ENCODE data around the gene EEF1AKMT2. TPM values are rescaled to one million over a fixed set of nuclear protein-coding genes. Genes with fewer than 3 reads are reported as not detected.

EEF1AKMT2 gene
- total and polyA plus RNA-seq, 2 of the 13 experiments (the other 11 are each of a cell fraction or from before 2014, with no cell fraction given): 11.3 to 19.3 TPM

GRCh38 chr10:124741281-124741921, 50.3 kb downstream of the EEF1AKMT2 start (continued):
- TF ChIP-seq RAD21 (CRISPR knock-in tag; IDR thresholded peaks at IDR 0.05) (peak; percentile 79), HINFP (CRISPR knock-in tag; IDR thresholded peaks at IDR 0.05; ENCODE audit: low read depth) (no peak), REPIN1 (CRISPR knock-in tag; IDR thresholded peaks at IDR 0.05; ENCODE audit: borderline replicate concordance, low read depth) (peak; percentile 29; the same call in 1 of the 2 replicates), SAP130 (CRISPR knock-in tag; IDR thresholded peaks at IDR 0.05; ENCODE audit: low read depth) (peak; percentile 47; the same call in 1 of the 2 replicates), SP5 (CRISPR knock-in tag; IDR thresholded peaks at IDR 0.05; ENCODE audit: borderline replicate concordance, low read depth) (peak; percentile 19; the same call in 1 of the 2 replicates), TFDP2 (CRISPR knock-in tag; IDR thresholded peaks at IDR 0.05) (peak; percentile 12; the same call in 1 of the 2 replicates), FOSL2 (CRISPR knock-in tag; IDR thresholded peaks at IDR 0.05) (0 out of 2 replicates have a peak, but pooled peaks have one; percentile 33), RARA (CRISPR knock-in tag; IDR thresholded peaks at IDR 0.05) (0 out of 2 replicates have a peak, but pooled peaks have one; percentile 23), ZBTB1 (CRISPR knock-in tag; IDR thresholded peaks at IDR 0.05; ENCODE audit: borderline replicate concordance) (no peak), SMC3 (IDR thresholded peaks at IDR 0.05; ENCODE audit: low read length) (peak; percentile 84), ZNF883 (CRISPR knock-in tag; IDR thresholded peaks at IDR 0.05; ENCODE audit: not compliant biosample characterization) (no peak), RFXANK (CRISPR knock-in tag; IDR thresholded peaks at IDR 0.05) (no peak), GRHL1 (CRISPR knock-in tag; conservative IDR thresholded peaks at IDR 0.05) (no peak), ZNF577 (CRISPR knock-in tag; IDR thresholded peaks at IDR 0.05; ENCODE audit: borderline replicate concordance, low read depth) (no peak), ZFY (CRISPR knock-in tag; IDR thresholded peaks at IDR 0.05) (0 out of 2 replicates have a peak, but pooled peaks have one; percentile 14), TERF1 (CRISPR knock-in tag; IDR thresholded peaks at IDR 0.05) (no peak), MXD1 (CRISPR knock-in tag; IDR thresholded peaks at IDR 0.05) (no peak), ZNF589 (CRISPR knock-in tag; conservative IDR thresholded peaks at IDR 0.05) (no peak), ZNF770 (CRISPR knock-in tag; IDR thresholded peaks at IDR 0.05) (peak; percentile 79), HOXA3 (CRISPR knock-in tag; IDR thresholded peaks at IDR 0.05) (no peak), ZBTB7B (CRISPR knock-in tag; IDR thresholded peaks at IDR 0.05) (0 out of 2 replicates have a peak, but pooled peaks have one; percentile 57), DRAP1 (CRISPR knock-in tag; IDR thresholded peaks at IDR 0.05) (no peak)
